AG08395 (cell line): ENCODE data around the gene PPFIBP1.
A peak's percentile ranks its signal among the peaks of the same experiment; 100 is the strongest.
"Not testable (repeated sequence)": the region's sequence is repeated elsewhere in the genome, so short reads cannot be mapped to it uniquely, and the experiment has no call there.

ENCODE experiments used
- DNase-seq: peaks from one replicate; pipeline ENCODE4 v3.0.0; 2012; ENCODE audit warnings: mixed read lengths, low spot score

PPFIBP1 gene

DNA sequence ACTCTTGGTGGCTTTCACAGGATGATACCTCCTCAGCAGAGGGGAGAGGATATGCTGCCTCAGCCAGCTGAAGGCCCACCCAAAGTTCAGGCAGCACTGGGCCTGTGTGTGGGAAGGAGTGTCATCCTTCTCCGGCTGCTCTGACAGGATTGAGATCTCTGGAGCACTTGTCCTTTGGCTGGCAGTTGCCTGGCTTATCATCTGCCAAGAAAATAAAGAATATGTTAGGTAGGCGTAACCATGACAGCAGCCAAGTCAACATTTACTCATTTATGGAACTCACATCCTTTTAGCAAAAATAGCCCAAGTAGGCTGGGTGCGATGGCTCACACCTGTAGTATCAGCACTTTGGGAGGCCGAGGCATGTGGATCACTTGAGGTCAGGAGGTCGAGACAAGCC, 68.5 kb downstream of the PPFIBP1 start:
- DNase-seq: peak; percentile 54

DNA sequence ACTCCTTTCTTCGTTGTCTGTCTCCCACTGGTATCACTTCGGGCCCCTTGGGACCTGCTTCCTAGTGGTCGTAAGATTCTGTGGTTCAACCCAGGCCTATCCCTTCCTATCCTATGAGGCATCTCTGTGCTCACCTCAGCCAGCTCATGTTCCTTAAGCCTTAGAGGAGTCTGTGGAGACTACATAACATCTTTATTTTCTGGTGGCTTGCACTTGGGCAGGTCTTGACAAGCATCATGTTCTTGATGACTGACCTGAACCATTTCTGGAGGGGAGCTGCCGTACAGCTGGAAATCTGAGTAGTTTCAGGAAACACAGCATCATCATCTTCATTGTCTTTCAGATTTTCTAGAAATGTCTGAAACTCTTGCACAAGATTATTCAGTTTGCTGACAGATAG, 69.3 kb downstream of the PPFIBP1 start:
- DNase-seq: no peak

DNA sequence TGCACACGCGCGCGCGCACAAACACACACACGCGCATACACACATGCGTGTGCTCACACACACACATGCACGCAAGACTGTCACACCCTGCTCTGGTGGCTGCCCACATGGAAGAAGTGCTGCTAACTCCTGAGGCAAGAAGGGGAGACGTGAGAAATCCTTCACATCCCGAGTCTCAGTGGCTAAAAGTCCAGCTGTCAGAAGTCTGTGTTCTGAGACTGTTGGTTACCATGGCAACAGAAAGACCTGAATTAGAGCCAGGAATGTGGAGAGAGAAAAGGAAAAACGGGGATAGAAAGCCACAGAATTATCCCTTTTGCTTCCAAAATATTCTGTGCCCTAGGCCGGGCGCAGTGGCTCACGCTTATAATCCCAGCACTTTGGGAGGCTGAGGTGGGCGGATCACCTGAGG, 71.2 kb downstream of the PPFIBP1 start:
- DNase-seq: peak; percentile 68

DNA sequence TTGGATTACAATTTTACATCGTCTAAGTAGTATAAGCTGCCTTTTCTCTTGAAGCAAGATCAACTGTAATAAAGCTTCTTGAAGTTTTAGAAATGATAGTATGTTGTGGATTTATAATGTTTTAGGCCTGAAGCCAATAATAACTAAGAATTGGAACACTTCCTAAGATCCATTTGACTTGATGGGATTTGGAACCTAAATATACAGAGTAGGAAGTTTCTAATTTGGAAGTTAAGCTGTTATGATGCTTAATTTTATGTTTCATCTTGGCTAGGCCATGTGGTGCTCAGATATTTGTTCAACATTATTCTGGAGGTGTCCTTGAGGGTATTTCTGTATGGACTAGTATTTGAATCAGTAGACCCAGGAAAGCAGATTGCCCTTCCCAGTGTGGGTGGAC, 74.9 kb downstream of the PPFIBP1 start:
- DNase-seq: not testable (repeated sequence)

DNA sequence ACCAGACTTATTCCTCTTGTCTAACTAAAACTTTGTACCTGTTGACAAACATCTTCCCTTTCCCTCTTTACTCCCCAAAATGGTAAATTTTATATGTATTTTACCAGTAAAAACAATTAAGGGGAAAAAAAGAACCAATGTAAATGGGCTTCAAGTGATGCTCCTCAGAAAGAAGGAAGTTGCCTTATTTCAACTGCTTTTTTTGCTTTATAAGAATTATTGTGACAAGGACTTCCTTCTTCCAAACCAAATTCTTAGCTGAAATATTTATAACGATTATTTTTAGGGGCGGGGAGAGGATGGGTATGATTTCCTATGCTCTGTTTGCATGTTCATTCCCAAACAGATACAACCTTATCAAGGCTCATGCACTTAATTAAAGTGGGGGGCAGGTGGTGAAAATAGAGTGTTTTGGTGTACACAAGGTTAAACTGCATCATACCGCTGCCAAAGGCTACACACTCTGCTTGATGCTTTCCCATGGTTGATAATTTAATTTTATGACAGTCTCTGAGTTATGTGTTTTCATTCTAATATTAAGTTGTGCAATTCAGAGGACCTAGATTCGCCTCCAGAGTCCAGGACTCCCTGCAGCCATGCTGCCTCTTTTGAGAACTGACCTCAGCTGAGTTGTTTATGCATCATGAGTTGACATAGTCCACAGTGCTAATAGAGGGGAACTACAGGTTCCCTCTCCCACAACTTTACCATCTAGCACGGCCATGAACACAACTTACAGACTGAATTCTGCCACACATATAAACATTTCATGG, 77.2 kb downstream of the PPFIBP1 start:
- not testable (repeated sequence) for DNase-seq

DNA sequence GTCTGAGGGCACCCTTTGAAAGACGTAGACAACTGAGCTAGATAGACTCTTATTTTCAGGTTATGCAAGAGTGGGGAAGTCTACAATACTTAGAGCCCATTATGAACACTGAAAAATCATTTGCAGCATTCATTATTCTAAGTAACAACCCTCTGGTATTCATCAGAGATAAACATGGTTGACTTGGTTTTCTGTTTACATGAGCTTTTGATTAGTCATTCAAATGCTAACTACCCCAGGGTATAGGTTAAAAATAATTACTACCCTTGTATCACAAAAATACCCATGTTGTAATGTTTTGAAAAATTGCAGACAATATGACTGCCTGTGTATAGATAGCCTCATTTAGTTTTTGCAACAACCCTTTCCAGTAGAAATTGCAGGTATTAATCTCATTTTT, 78.5 kb downstream of the PPFIBP1 start:
- no peak for DNase-seq

DNA sequence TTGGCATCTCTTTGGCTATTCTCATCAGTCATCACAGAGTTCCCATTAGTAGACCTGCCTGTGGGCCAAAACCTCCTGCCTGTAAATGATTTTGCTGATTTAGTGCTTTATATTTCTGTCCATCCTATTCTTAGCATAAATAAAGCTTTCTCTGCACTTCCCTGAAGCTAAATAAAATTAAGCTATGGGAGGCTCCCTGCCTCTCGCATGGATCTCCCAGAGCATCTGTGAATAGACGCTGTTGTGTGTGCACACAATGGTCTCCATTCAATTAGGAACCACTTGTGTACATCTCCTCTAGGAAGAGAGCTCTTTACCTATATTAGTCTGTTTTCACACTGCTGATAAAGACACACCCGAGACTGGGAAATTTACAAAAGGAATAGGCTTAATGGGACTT, 80.4 kb downstream of the PPFIBP1 start:
- no peak for DNase-seq

DNA sequence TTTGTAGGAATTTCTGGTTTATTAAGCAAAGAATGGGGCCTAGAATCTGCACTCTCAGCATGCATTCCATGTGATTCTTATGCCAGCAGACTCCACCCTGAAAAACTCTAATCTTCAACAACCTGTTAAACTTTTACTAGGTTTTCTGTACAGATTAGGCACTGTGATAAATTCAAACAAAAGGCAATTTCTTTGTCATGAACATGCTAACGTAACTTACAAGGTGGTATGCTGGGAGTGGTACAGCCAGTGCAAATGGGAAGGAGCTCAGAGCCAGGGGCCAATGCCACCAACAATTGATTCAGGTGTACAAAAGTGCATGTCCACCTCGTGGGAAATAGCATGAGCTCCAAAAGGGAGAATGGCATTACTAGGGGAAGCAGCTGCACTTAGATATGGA, 83.0 kb downstream of the PPFIBP1 start:
- DNase-seq: no peak

DNA sequence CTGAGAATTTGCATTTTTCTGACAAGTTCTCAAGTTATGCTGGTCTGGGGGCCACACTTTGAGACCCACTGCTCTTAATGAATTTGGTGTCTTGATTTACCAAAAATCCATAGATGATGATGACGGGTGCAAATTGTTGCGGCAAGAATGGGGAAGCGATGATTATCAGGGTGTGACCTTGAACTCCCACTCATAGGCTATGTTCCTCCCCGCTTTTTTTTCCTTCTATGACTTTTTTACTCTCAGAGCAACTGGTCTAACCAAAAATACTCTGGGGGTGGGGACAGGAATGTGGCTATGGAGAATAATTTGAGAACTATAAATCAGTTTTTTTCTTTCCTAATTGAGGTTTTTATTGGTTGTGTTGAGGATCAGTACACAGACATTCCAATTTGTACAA, 83.6 kb downstream of the PPFIBP1 start:
- DNase-seq: no peak

DNA sequence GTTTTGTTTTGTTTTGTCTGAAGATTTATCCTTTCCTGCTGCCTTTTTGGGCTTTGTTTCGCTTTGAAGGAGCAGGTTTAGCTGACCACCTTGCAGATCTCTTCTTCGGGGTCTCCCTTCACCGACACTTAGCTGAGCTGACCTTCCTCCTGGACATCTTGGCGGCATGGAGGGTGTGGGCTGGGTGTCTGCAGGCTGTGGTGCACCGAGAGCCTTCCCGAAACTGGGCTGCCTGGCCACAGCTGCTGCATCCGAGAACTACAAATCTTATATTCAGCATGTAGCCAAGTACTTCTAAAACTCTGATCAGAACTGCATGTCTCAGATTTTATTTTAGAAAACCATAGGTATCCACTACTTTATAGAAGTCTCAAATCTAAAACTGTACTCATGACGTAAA, 84.9 kb downstream of the PPFIBP1 start:
- no peak for DNase-seq

DNA sequence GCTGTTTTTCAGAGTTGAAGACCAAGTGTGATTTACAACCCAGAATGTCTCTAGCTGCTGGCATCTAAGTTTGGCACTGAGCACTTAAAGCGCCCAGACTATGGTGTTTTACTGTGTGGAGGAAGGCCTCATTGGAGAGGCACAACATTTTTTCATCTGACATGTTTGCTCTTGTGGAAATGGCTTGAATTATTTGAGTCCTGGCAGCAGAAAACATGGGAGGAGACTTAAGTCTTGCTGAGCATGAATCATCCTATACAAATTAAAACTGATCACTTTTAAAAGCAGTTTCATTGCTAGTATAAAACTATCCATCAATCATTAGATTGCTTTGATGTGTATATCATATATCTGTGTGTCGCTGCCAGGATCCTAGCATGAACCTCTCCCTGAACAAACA, 86.4 kb downstream of the PPFIBP1 start:
- DNase-seq: peak; percentile 41

DNA sequence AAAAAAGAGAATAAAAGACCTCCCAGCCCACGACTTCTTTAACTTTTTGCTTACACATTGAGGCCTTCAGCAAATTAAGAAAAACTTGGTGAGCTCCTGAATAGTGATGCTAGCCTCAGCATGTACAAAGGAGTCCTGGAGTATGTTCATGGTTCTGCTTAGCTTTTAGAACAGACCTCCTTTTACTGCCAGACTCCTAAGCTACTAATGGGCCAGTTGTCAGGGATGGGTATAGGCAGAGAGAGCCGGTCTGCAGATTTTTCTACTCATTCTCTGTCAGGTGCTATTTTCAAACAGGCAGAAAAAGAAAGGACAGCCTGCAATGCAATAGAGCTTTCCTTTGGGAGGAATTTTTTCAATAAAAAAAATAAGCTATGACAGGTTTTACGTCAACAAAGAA, 90.4 kb downstream of the PPFIBP1 start:
- DNase-seq: no peak

DNA sequence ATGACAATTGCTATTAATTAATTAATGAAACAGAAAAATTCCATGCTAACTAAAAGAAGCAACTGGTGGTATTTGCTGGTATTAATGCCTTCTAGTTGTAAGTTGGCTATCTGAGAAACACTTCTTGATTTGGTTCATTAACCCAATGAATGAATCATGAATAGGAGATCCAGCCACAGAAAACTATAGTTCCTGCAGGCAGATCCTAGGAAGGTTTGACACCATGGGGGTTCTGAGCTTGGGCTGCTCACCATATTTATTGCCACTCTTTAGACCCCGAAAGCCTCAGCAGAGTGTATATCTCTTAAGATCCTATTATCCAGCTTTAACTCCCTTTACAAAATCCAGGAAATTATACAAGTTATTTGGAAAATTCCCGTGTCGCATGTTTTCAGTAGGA, 90.9 kb downstream of the PPFIBP1 start:
- no peak for DNase-seq

DNA sequence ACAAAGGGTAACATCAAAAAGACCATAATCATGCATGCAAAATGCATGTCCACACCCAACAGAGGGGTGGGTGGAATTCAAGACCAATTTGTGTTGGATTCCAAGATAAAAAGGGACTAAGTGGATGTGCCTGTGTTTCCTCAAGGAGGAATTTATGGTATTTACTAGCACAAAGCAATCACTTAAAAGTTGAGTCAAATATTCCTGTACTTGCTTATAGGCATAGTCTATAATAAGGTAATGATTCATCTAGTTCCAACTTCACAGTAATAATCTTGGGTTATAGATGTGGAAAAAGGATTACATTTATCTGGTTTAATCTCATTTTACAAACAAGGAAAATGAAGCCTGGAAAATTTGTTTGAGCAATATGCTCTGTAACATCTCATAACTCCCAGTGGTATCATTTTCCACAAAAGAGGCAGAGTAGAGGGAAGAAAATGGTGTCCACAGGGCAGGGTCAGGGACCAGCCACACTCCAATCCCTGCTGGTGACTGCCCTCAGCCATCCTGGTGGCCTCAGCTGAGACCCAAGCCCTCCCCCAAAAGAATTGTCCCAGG, 91.4 kb downstream of the PPFIBP1 start:
- peak; percentile 58 for DNase-seq

DNA sequence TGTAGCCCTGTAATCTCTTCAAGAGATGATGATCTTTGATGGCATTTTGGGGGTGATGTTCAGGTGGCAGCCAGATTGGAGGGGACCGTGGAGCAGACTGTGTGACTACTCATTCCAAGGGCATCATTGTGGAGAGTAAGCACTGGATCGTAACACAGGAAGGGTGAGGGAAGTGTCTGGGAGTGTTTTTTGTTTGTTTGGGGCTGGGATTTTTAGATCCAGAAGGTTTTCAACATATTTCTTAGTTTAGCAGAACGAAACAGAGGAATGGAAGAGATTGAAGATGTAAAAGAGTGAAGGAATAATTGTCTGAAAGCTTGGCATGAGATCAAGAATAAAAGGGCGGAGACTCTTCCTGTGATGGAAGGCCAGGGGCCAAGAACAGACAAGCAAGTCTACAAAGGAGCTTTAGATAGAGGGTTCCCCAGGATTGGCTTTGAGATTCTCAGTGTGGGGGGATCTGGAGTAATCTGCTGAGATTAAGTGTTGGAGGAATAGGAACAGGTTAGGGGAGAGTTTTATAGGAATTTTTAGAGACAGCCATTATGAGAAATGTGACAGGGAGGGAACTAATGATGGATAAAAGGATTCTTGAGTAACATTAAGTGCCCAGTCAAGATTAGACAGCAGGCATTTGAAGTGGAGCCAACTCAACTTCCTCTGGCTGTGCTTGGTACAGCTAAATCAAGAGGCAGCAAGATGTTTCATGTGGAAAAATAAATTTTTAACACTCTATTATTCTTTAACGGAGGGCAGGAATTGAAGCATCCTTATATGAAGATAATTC, 92.5 kb downstream of the PPFIBP1 start:
- peak; percentile 27 for DNase-seq

DNA sequence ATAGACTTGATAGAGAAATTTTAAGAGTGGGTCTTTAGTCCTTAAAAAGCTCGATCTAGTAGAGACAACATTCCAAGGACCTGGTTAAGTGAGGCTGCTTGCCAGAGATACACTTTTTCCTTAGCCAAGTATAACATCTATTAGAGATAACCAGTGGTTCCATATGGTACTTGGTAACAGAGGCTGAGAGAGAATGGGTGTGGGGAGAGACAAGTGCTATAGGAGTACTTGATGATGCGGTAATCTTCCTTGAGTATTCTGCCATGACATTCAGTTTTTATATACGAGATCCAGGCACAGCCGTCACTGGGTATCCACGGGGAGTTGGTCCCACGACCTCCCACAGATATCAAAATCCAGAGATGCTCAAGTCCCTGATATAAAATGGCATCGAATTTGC, 94.8 kb downstream of the PPFIBP1 start:
- DNase-seq: no peak

DNA sequence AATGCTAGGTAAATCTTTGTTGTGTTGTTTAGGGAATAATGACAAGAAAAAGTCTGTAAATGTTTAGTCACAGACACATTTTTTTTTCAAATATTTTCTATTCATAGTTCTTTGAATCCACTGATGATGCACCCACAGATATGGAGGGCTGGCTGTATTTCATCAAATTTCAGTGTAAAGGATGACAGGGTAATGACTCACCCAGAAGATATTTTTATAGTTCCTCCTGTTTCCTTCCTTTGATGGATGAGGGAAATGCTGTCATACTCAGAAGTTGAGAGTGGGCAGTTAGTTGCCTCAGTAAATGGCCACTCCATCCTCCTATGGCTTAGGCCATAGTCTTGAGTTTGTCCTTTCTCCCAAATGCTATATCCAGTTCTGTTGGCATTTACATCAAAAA, 95.3 kb downstream of the PPFIBP1 start:
- DNase-seq: peak; percentile 67

DNA sequence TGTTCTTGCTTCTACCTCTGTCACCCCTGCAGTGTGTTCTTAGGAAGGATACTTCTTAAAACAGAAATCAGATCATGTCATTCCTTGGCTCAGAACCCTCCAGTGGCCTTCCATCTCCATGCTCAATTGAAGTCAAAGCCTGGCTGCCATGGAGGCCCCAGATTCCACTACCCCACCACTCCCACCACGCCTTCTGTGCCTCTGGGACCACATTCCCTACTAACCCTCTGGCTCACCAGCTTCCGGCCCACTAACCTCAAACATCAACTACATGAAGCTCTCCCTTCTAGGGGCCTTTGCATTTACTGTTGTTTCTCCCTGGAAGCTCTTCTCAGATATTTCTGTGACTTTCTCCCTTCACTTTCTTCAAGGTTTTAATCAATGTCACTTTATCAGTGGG, 96.1 kb downstream of the PPFIBP1 start:
- no peak for DNase-seq

DNA sequence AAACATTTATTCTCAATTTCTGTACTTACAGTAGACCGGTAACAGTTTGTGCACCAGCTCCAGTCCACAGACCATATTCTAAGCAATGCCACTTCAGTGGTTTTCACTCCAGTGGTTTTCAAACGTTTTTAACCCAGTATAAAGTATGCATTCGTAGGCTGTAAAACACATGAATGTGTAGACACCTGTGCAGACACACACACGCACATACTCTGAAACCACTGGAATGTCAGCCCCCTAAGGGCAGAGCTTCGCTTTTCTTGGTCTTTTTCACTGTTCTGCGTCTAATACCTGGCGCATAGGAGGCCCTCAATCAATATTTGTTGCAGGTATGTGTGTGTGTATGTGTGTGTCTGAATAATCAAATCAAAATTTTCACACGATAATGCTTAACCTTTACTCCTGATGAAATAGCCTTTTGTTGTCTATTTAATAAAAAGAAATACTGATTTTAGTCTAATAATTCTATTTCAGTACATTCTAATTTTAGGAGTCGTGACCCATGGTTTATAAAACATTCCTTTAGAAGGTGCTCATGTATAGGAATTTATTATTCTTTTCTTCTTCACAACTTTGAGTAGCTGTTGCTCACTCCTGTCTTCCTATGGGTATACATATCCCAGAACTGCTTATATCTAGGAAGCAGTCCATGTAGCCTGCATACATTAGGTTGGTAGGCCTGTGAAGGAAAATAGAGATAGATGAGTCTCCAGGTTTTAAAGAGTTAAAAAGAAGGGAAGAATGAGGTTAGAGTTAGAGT, 98.6 kb downstream of the PPFIBP1 start:
- no peak for DNase-seq

DNA sequence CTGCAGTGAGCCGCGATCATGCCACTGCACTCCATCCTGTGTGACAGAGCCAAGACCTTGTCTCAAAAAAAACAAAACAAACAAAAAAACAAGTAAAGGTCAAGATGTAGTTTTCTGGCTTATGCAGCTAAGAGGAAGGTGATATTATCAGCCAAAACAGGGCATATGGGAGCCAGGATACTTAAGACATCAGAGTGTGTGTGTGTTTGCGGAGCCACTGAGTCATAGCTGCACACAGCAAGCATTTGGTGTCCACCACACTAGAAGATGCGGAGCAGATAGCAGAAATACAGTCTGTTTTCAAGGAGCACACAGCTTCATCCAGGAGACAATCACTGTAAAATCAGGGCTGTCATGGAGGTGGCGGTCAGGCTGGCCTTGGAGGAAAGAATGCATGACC, 99.6 kb downstream of the PPFIBP1 start:
- no peak for DNase-seq

DNA sequence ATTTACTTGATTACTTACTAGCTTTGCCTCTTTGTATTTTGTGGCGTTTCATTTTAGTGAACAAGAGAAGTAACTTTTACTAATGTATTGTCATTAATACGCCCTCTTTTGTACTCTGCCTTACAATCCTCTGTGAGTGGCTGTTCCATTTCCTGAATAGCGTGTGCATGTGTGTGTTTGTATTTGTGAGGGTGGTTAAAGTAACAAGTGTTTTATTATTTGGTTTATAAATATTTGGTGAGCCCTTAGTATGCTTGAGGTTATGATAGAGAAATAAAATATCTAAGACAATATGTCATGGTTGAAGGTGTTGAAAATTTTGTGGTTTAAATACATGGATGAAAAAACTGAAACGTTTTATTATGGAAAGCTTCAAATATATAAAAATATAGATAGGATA, 100.6 kb downstream of the PPFIBP1 start:
- no peak for DNase-seq

DNA sequence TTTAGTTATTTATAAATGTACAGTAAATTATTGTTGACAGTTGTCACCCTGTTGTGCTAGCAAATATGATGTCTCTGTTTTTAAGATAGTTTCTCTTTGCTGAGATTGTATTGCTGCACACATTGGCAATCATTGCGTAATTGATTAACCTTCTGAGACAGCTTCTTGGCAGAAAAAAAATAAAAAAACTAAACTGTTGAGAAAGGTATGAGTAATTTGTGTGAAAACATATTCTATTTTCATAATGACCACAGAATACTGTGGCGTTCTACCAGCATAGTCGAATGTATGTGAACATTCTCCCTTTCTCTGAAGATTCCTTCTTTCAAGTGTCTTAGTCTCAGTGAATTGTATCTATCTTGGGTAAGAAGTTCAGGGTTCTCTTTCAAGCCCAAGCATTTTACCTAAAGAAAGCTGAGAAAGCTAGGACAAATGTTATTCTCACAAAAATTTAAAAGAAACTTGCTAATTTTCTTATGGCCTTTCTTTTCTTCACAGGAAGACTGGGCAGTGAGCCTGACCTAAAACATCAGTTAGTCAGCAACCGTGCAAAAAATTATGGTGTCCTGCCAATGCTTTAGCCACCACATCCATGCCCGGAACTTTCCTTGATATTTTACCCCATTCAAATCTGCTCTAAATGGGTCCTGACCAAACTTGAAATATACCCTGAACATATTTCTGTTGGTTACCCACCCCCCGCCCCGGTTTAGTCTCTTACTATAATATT, 103.3 kb downstream of the PPFIBP1 start:
- DNase-seq: peak; percentile 72
